Choroid plexus epithelial cell (primary cell): ENCODE measurements around the gene BCL3.
"Not testable (repeated sequence)": the region's sequence is repeated elsewhere in the genome, so short reads cannot be mapped to it uniquely, and the experiment has no call there.

ENCODE experiments used
- DNase-seq: peaks from one replicate; pipeline ENCODE4 v3.0.0-alpha.2; 2010; ENCODE audit warnings: low read depth
- H3K4me3 ChIP-seq: 2 replicates; pipeline ENCODE4 v1.5.1; 2011; ENCODE audit warnings: low read depth, mild to moderate bottlenecking, control low read depth, low read length, moderate library complexity
- TF ChIP-seq, protein P1 (sequence below): conservative IDR thresholded peaks from 2 replicates; pipeline ENCODE4 v1.5.1; 2011; ENCODE audit warnings: low read depth, mild to moderate bottlenecking, control low read depth, inconsistent platforms, low read length, moderate library complexity

The BCL3 gene

DNA sequence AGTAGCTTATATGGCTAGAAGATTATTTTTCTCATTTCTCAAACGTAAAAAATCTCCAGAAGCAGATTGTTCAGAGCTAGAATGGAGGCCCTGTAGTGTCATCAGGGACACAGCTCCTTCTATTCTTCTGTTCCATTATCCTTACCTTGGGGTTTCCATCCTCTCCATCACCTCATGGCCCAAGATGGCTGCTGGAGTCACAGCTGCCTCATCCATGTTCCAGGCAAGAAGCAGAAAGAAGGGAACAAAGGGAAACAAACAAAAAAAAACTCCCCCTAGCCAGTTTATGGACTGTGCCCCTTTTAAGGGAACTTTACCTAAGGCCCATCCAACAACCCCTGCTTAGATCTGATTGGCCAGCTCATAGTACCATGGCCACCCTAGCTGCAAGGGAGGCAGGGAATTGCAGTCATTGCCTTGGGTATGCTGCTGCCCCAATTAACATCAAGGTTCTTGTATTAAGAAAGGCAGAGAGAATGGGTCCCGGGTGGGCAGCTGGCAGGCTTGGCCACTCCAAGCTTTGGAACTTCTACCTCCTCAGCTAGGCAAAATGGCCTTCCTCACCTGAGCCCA is 33.8 kb upstream of the BCL3 start:
- DNase-seq, result no peak
- no peak overlapping the region for H3K4me3 ChIP-seq
- TF ChIP-seq, protein P1, sequence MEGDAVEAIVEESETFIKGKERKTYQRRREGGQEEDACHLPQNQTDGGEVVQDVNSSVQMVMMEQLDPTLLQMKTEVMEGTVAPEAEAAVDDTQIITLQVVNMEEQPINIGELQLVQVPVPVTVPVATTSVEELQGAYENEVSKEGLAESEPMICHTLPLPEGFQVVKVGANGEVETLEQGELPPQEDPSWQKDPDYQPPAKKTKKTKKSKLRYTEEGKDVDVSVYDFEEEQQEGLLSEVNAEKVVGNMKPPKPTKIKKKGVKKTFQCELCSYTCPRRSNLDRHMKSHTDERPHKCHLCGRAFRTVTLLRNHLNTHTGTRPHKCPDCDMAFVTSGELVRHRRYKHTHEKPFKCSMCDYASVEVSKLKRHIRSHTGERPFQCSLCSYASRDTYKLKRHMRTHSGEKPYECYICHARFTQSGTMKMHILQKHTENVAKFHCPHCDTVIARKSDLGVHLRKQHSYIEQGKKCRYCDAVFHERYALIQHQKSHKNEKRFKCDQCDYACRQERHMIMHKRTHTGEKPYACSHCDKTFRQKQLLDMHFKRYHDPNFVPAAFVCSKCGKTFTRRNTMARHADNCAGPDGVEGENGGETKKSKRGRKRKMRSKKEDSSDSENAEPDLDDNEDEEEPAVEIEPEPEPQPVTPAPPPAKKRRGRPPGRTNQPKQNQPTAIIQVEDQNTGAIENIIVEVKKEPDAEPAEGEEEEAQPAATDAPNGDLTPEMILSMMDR, result no peak

DNA sequence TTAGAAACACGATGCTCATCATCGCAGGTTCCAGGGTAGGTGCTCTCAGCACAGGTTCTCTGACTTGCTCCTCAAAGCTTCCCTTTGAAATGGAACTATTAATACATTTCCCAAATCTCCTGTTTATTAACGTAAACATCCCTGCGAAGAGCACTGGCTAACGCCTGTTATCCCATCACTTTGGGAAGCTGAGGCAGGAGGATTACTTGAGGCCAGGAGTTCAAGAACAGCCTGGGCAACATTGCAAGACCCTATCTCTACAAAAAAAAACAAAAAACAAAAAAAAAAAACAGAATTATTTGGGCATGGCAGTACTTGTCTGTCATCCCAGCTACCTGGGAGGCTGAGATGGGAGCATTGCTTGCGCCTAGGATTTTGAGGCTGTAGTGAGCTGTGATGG is 30.9 kb upstream of the BCL3 start:
- no peak for DNase-seq
- TF ChIP-seq, protein P1, result no peak
- H3K4me3 ChIP-seq, result no peak overlapping the region

DNA sequence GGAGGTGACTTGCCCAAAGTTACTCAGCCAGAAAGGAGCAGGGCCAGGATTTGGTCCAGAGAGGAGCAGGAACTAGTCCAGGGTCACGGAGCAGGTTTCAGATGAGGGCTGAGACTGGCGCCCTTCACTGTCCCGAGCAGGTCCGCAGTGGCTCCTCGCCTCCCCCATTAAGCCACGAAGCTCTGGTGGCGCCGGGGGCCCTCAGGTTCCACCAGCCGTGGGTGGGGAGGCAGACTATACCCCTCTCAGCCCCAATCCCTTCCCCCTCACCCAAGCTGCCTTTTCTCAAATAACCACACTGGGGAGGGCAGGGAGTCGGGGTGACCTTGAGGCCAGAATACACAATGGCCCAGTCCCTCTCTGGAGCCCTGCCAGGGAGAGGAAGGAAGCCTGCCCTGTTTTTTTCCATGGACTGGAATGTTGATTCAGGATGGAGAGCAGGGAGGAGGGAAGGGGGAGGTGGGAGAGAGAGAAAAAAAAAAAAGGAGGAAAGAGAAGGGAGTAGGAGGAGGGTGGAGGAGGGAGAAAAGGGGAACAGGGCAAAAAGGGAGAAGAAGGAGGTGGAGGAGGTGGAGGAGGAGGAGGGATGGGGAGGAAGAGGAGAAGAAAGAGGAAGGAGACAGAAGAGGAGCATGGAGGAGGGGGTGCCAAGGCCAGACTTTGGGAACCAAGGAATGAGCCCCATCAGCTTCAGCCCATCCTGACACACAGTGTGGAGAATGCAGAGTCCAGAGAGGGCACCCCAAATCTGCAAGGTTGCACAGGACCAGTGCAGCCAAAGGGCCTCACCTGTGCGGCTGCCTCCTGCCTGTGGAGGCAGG is 29.9 kb upstream of the BCL3 start:
- DNase-seq, result no peak
- H3K4me3 ChIP-seq, result no peak overlapping the region
- TF ChIP-seq, protein P1, result no peak

DNA sequence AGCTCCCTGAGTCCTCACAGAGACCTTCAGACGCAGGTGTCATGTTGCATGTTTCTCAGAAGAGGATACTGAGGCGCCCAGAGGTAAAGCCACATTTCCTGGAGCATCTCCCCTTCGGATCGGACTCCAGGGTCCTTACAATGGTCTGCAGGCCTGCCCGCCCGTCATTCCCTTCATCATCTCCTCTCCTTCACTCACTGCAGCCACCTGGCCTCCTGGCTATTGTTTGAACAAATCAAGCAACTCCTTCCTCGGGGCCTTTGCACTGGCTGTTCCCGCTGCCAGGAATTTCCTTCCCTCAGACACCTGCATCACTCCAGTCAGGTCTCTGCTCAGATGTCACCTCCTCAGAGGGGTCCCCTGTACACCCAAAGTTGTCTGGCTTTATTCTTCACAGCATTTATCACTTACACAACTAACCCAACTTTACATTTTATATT is 29.2 kb upstream of the BCL3 start:
- TF ChIP-seq, protein P1, result no peak
- no peak overlapping the region for H3K4me3 ChIP-seq
- DNase-seq, result no peak

DNA sequence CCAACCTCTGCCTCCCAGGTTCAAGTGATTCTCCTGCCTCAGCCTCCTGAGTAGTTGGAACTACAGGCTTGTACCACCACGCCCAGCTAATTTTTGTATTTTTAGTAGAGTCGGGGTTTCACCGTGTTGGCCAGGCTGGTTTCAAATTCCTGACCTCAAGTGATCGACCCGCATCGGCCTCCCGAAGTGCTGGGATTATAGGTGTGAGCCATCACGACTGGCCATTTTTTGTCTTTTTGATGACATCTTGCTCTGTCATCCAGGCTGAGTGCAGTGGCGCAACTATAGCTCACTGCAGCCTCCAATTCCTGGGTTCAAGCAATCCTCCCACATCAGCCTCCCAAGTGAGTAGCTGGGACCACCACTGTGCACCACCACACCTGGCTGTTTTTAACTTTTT is 28.1 kb upstream of the BCL3 start:
- DNase-seq, H3K4me3 ChIP-seq: not testable (repeated sequence)

DNA sequence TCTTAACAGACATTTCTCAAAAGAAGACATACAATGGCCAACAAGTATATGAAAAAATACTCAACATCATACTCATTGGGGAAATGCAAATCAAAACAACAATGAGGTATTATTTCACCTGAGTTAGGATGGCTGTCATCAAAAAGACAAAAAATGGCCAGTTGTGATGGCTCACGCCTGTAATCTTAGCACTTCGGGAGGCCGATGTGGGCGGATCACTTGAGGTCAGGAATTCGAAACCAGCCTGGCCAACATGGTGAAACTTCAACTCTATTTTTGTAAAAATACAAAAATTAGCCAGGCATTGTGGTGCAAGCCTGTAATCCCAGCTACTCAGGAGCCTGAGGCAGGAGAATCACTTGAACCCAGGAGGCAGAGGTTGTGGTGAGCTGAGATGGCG is 27.6 kb upstream of the BCL3 start:
- TF ChIP-seq, protein P1, result no peak
- peak; percentile 37 for DNase-seq
- no peak overlapping the region for H3K4me3 ChIP-seq

DNA sequence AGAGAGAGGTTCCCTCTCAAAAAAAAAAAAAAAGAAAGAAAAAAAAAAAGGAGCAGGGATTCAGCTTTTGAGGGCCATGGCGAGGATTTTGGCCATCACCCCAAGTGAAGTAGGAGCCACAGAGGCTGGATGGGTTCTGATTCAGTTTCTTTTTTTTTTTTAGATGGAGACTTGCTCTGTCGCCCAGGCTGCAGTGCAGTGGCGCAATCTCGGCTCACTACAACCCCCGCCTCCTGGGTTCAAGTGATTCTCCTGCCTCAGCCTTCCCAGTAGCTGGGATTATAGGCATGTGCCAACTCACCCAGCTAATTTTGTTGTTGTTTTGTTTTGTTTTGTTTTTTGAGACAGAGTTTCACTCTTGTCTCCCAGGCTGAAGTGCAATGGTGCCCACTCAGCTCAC is 27.1 kb upstream of the BCL3 start:
- H3K4me3 ChIP-seq, DNase-seq: not testable (repeated sequence)
